HL-60 (cell line): Measurements from ENCODE around the gene ATRIP.
A peak's percentile ranks its signal among the peaks of the same experiment; 100 is the strongest.
"Not testable (repeated sequence)": the region's sequence is repeated elsewhere in the genome, so short reads cannot be mapped to it uniquely, and the experiment has no call there.

Source experiments
- DNase-seq, 2 experiments: peaks; one replicate each; pipeline ENCODE4 v3.0.0-alpha.2; 2010 to 2020; ENCODE audit warnings: low read depth in 1 of 2, low spot score in 1 of 2
- H3K27ac ChIP-seq: fragments of 250-450 bp; sonication (Bioruptor Pico); replicated peaks from 2 replicates; pipeline ENCODE4 v1.5.1; 2020; ENCODE audit warnings: mild to moderate bottlenecking, moderate library complexity
- H3K27me3 ChIP-seq: fragments of 250-450 bp; sonication (Bioruptor Pico); 2 replicates; pipeline ENCODE4 v1.5.1; 2021; ENCODE audit warnings: mild to moderate bottlenecking, moderate library complexity; ENCODE audit not compliant: insufficient read depth, poor library complexity, severe bottlenecking
- H3K4me3 ChIP-seq: replicated peaks from 2 replicates; pipeline ENCODE4 v1.5.1; 2011; ENCODE audit warnings: mild to moderate bottlenecking, control low read depth, low read length; ENCODE audit not compliant: insufficient read depth
- GABPA ChIP-seq: IDR thresholded peaks from 2 replicates; pipeline ENCODE4 v1.6.1; 2012; ENCODE audit warnings: low read depth
- POLR2AphosphoS5 ChIP-seq: IDR thresholded peaks from 2 replicates; pipeline ENCODE4 v1.6.1; 2012; ENCODE audit warnings: low read depth
- SPI1 ChIP-seq: IDR thresholded peaks from 2 replicates; pipeline ENCODE4 v1.6.1; 2012; ENCODE audit warnings: low read depth, mild to moderate bottlenecking, borderline replicate concordance
- TF ChIP-seq, protein P1 (sequence below): IDR thresholded peaks from 2 replicates; pipeline ENCODE4 v1.6.1; 2012; ENCODE audit warnings: low read depth; ENCODE audit not compliant: insufficient replicate concordance
- TF ChIP-seq, protein P2 (sequence below): IDR thresholded peaks from one replicate; pipeline ENCODE4 v1.5.1; 2011; ENCODE audit warnings: low read length, control low read depth, inconsistent platforms; ENCODE audit not compliant: insufficient read depth

The ATRIP gene

DNA sequence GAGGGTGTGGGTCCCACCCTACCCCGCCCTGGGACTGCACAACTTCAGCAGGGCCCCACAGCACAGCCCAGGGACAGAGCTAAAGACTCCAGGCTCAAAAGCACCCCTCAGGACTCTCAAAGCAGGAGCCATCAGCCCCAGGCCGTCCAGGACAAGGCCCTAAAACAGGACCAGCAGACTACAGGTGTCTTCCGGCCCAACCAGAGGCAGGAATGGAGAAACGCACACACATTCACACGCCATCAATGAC, 26.1 kb downstream of the ATRIP start:
- no peaks in the 10 kb centered on the region for H3K27me3 ChIP-seq
- TF ChIP-seq, protein P1, sequence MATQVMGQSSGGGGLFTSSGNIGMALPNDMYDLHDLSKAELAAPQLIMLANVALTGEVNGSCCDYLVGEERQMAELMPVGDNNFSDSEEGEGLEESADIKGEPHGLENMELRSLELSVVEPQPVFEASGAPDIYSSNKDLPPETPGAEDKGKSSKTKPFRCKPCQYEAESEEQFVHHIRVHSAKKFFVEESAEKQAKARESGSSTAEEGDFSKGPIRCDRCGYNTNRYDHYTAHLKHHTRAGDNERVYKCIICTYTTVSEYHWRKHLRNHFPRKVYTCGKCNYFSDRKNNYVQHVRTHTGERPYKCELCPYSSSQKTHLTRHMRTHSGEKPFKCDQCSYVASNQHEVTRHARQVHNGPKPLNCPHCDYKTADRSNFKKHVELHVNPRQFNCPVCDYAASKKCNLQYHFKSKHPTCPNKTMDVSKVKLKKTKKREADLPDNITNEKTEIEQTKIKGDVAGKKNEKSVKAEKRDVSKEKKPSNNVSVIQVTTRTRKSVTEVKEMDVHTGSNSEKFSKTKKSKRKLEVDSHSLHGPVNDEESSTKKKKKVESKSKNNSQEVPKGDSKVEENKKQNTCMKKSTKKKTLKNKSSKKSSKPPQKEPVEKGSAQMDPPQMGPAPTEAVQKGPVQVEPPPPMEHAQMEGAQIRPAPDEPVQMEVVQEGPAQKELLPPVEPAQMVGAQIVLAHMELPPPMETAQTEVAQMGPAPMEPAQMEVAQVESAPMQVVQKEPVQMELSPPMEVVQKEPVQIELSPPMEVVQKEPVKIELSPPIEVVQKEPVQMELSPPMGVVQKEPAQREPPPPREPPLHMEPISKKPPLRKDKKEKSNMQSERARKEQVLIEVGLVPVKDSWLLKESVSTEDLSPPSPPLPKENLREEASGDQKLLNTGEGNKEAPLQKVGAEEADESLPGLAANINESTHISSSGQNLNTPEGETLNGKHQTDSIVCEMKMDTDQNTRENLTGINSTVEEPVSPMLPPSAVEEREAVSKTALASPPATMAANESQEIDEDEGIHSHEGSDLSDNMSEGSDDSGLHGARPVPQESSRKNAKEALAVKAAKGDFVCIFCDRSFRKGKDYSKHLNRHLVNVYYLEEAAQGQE: peak; percentile 21
- TF ChIP-seq SPI1: no peak
- no peak for DNase-seq
- peak overlapping the region; percentile 76 for H3K4me3 ChIP-seq
- H3K27ac ChIP-seq: peak overlapping the region; percentile 82

DNA sequence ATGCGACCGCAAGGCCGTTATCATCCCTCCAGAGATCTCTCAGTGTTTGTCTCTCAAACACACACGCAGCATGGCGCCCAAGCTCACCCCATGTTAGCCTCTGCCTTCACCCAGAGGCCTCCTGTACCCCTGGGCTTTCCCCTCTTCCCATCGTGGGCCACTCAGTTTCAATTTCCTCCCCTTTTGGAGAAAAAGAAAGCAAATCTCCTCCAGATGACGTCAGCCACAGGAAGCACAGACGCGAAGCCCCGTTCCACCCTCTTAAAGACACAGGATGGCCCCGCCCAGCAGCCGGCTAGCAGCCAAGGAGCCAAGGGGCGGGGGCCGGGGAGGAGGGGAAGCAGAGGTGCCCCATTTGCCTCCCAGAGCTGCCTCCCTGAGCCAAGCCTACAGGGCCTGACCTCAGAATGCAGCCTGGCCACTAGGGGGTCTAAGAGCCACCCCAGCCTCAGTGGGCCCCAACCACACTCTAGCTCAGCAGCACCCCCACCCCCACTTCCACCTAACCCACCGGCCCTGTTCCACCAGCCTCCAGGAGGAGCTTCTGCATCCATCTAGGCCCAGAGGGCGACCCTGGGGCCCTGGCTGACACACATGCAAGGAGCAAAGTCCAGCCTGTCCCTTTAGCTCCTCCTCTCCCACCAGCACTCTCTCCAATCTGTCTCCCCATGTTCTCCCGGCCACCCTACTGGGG, 26.5 kb downstream of the ATRIP start:
- DNase-seq: peak; percentile 90 to 96
- H3K27ac ChIP-seq: peak overlapping the region; percentile 82
- no peaks in the 10 kb centered on the region for H3K27me3 ChIP-seq
- peak overlapping the region; percentile 76 for H3K4me3 ChIP-seq
- TF ChIP-seq GABPA: peak; percentile 2; the same call in 1 of the 2 replicates
- TF ChIP-seq, protein P1: no peak
- TF ChIP-seq, protein P2, sequence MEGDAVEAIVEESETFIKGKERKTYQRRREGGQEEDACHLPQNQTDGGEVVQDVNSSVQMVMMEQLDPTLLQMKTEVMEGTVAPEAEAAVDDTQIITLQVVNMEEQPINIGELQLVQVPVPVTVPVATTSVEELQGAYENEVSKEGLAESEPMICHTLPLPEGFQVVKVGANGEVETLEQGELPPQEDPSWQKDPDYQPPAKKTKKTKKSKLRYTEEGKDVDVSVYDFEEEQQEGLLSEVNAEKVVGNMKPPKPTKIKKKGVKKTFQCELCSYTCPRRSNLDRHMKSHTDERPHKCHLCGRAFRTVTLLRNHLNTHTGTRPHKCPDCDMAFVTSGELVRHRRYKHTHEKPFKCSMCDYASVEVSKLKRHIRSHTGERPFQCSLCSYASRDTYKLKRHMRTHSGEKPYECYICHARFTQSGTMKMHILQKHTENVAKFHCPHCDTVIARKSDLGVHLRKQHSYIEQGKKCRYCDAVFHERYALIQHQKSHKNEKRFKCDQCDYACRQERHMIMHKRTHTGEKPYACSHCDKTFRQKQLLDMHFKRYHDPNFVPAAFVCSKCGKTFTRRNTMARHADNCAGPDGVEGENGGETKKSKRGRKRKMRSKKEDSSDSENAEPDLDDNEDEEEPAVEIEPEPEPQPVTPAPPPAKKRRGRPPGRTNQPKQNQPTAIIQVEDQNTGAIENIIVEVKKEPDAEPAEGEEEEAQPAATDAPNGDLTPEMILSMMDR: peak; percentile 12
- TF ChIP-seq POLR2AphosphoS5: peak; percentile 81
- no peak for TF ChIP-seq SPI1

DNA sequence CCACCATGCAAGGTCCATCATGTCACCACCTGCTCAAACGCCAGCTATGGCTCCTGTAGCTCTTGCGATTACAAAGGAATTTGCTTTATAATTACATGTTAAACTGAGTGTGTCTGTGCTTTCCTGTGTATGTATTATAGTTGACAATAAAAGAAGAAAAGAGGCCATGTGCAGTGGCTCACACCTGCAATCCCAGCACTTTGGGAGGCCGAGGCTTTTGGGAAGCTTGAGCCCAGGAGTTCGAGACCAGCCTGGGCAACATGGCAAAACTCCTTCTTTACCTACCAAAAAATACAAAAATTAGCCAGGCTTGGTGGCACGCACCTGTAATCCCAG, 27.0 kb downstream of the ATRIP start:
- H3K27ac ChIP-seq: peak overlapping the region; percentile 82
- no peak overlapping the region; the same call in 1 of the 2 replicates for H3K4me3 ChIP-seq

DNA sequence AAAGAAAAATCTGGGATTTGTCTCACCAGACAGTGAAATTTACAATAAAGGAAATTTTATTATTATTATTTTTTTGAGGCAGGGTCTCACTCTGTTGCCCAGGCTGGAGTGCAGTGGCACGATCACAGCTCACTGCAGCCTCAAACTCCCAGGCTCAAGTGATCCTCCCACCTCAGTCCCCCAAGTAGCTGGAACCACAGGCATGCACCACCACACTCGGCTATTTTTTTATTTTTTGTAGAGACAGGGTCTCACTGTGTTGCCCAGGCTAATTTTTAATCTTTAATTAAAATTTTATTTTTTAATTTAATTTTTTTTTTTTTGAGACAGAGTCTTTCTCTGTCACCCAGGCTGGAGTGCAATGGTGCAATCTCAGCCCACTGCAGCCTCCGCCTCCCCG, 27.5 kb downstream of the ATRIP start:
- H3K27ac ChIP-seq, H3K27me3 ChIP-seq, H3K4me3 ChIP-seq, DNase-seq: not testable (repeated sequence)

More for the DNA sequence above, 27.0 kb downstream of the ATRIP start:
- no peak for DNase-seq
- TF ChIP-seq, protein P2: no peak
- TF ChIP-seq, protein P1: no peak
- no peak for TF ChIP-seq SPI1
- no peak for TF ChIP-seq GABPA
- TF ChIP-seq POLR2AphosphoS5: no peak
- no peaks in the 10 kb centered on the region for H3K27me3 ChIP-seq
